Putamen (tissue), 1 donor: ENCODE data around the gene TSR3.

Experiments used
- DNase-seq: peaks from one replicate; pipeline ENCODE4 v3.0.0-alpha.2; 2016; ENCODE audit warnings: low spot score

The TSR3 gene

DNA sequence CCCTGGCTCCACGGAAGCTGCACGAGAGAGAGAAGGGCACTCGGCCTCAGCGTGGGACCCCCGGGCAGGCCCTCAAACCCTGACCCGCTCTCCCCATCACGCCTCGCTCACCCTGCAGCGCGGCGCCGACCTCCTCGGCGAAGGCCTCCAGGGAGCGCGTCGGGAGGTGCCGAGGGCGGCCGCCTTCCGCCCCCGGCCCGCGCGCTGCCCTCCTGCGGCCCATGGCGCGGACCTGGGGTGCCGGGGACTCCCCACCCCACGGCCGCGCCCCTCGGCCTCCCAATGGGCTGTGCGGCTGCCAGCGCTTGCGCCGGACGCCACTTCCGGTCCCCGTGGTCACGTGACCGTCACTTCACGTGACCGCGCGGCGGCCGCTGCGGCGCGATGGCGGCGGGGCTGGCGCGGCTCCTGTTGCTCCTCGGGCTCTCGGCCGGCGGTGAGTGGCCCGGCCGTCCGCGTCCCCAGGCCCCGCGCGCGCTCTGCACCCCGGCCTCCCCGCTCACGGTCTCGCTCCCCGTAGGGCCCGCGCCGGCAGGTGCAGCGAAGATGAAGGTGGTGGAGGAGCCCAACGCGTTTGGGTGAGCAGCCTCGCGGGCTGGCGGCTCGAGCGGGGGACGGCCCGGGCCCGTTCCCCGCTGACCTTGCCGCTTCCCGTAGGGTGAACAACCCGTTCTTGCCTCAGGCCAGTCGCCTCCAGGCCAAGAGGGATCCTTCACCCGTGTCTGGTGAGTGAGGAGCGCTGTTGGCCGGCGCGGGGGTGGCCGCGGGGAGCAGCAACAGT lies at the start of gene TSR3, which contains the start of gene GNPTG:
Gene TSR3, minus strand, starts transcription at position 297 of the 781 bp plus-strand sequence. Its CDS starts 74 bp downstream, at position 223.
Gene GNPTG, plus strand, starts transcription at position 350 of the 781 bp plus-strand sequence. Its CDS starts 35 bp downstream, at position 385.
- peak; percentile 81 for DNase-seq

DNA sequence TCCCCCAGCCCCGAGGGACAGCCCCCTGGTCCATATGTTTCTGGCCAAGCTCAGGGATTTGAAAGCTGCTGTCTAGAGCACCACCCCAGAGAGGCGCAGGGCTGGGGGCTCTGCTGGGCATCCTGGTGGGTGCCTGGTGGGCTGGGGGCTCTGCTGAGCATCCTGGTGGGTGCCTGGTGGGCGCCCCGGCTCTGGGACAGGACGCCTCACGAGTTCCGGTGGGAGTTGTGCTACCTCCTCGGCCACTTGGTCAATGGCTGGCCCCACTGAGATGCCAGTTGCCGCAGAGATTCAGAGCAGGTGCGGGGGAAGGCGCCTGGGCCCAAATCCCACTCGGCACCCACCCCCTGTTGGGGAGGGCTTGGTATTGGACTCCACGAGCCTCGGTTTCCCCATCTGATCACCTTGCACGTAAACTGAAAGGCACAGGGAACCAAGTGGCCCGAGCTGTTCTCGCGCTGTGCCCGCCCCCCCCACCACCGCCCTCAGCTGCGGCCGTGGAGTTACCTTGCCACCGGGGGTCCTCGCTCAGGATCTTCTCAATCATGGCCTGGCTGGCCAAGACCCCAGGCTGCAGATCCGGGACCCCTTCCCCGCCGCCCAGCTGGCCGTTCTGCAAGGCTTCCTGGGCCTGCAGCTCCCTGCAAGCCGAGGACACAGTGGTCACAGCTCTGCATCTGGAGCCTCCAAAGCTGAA lies 49.5 kb upstream of the TSR3 start:
- DNase-seq: no peak

DNA sequence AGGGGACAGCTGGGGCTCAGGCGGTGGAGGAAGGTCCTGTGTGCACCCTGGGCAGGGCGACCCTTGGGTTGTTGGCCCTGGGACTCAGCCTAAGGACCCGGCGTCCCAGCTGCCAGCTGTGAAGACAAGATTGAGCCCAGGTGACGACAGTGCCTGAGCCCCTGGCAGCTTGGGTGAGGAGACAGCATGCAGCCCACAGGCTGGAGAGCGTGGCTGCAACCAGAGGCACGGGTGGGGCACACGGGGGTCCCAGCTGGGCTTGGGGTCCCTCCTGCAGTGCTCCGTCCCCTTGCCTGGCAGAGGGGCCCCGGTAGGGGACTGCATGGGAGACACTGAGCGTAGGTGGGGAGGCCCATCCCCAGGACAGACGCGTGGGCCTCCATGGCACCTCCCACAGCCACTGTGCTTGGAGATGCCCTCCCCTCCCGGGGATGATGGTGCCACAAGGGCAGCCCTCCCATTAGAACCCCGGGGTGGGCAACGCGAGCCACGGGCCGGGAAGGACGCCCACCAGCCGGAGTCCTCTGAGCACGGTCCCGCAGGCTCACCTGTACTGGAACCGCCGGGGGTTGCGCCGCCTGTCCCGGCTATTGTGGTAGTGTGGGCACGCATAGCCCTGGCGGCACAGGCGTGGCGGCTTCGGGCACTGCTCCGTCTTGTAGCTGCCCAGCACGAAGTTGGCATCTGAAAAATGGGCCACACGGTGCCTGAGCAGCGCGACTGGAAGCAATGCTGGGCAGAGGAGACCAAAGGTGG lies 47.3 kb upstream of the TSR3 start:
- DNase-seq: no peak

DNA sequence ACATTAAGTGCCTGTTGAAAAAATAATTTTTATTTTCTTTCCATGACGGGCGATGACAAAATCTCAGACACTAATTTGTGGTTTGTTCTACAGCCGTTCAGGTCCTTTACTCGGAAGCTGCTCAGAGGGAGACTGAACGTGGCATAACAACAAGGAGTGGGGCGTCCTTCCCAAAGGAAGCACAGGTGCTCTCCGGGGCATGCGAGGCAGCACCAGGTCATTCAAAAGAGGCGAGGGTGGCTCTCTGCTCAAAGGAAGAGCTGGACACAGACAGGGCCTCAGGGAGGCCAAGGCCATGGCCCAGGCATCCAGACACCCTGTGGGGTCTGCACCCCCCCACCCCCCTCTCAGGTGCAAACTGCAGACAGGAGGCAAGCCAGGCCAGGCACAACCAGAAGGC lies 46.7 kb upstream of the TSR3 start:
- no peak for DNase-seq

DNA sequence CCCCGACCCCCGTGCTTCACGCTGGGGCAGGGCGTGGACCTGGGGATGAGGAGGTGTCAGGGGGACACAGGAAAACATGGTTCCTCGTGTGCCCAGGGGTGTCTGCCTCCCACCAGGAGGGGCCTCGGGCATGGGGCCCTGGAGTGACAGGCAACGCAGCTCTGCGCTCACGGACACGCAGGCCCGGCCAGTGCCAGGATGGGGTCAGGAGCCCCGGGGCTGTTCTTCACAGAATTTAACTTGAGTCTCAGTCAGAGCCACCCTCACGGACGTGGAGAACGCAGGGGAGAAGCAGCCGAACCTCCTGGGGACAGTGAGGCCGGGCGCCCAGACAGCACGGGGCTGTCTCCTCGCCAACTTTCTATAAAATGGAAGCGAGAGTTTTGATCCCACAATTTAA lies 46.1 kb upstream of the TSR3 start:
- no peak for DNase-seq

DNA sequence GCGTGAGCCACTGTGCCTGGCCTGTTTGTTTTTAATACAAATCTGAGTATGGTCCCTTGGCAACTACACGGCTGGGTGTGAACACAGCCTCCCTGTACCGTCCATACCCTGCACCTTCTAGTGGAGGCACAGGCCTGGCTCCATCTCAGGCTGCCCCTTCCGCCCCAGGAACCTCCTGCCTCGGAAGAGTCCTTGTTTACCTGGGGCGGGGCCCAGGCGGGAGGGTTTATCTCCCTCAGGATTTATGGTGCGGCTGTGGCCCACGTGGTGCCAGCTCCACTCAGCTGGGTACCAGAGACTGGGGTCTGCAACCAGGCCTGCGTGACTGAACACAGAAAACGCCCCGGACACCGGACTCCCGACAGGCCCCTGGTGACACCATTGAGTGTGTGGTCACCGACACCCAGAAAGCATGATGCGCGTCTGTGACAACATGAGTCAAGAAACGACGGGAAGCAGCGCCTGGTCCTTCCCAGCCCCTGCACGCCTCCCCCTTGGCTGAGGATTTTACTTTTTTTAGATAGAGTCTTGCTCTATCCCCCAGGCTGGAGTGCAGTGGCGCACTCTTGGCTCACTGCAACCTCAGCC lies 43.9 kb upstream of the TSR3 start:
- DNase-seq: no peak

DNA sequence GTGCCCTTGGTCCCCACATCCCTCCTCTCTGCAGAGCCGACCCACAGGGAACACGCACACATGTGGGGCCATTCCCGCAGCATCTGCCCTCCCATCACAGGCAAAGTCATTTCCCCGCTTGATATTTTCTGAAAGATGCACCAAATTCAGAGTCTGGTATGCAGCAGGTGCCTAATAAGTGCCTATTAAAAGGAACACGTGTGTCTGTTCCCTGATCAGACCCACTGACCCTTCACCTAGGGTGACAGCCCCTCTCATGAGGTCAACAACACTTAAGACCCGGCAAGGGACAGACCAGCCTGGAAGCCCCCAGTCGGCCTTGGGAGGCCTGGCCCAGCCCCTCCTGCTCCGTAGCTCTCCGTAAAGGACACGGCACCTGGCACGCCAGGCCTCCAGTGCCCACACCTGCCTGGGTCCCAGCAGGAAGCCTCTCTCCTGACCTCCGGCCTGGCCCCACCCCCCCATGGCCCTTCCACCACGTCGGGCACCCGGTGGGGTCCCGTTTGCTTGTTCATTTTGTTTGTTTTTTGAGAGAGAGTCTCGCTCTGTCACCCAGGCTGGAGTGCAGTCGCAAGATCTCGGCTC lies 42.8 kb upstream of the TSR3 start:
- no peak for DNase-seq

DNA sequence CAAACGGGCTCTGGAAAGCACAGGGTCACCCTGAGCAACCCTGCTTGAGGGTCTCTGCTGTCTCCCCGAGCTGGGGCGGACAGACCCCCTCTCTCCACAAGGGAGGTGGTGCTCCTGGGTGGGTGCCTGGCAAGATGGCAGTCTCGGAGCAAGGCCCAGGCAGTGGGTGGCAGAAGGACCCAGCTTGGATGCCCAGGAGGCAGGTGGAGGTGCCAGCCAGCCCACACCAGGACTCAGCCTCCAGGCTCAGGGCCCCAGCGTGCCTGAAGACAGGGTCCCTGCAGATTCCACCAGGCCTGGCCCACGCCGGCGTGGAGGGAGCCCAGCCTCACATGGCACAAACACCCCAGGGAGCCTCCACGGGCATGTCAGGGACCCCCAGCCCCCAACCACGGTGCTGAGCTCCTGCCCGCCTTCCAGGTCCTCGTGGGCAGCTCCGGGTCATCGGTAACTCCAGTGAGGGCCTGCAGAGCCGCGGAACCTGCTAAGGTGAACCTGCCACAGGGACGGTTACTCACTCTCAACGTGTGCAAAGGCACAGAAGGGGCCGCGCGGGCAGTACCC lies 42.0 kb upstream of the TSR3 start:
- DNase-seq: no peak

DNA sequence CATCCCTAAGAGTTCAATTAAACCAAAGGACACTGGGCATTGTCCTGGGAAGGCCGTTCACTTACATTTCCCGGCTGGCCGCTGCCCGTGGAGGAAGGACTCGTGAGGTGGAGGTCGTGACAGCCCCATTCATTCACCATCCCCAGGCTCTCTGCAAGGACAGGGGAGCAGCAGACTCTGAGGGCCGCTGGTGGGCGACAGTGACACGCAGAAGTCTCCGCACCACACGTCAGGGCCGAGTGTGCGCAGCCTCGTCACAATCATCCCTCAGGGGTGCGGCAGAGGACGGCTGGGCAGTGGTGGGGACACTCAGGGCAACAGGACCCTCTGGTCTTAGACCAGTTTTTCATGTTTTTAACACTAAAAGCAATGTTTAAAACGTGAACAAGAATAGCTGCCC lies 41.1 kb upstream of the TSR3 start:
- DNase-seq: no peak

DNA sequence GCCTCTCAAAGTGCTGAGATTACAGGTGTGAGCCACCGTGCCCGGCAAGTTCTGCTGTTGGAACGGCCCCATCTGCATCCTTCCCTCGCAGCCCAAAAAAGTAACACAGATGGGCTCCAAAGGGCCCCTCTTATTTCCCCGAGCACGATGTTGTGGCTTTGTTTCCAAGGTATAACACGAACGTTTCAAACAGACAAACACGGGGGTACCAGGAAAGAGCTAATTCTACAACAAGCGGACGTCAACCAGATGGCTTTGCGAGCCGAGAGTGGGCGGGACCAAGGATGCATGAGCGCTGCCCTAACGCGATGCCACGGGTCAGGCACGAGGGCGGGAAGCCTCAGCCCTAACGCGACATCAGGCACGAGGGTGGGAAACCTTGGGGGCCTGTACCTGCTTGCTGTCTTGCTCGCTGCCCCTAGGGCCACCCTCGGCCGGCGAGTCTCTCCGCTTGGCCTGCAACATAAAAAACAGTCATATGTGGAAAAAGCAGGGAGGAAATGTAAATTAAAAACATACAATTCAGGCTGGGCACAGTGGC lies 38.6 kb upstream of the TSR3 start:
- DNase-seq: no peak

DNA sequence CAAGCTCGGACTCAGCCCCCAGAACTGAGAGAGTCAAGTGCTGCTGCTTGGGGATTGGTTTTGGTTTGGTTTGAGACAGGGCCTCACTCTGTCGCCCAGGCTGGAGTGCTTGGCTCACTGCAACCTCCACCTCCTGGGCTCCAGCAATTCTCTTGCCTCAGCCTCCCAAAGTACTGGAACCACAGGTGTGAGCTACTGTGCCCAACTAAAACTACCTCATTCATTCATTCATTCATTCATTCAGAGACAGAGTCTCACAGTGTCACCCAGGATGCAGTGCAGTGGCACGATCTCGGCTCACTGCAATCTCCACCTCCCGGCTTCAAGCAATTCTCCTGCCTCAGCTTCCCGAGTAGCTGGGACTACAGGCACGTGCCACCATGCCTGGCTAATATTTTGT lies 38.1 kb upstream of the TSR3 start:
- DNase-seq: no peak

DNA sequence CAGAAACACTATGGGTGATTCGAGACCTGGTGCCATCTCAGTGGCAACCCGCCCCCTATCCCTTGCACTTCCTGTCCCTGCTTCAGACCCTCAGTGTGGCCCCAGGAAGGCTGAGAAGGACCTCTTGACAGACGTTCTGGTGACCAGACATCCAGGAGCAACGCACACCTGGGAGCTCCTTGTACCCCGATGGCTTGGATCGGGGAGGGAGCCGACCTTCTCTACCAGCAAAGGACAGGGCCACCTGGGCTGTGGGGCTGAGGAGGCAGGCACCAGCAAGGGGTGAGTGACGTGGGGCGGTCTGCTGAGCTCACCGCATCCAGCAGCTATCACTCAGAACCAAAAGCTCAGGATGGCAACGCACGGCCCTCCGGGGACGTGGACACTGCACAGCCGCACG lies 35.7 kb upstream of the TSR3 start:
- DNase-seq: no peak

DNA sequence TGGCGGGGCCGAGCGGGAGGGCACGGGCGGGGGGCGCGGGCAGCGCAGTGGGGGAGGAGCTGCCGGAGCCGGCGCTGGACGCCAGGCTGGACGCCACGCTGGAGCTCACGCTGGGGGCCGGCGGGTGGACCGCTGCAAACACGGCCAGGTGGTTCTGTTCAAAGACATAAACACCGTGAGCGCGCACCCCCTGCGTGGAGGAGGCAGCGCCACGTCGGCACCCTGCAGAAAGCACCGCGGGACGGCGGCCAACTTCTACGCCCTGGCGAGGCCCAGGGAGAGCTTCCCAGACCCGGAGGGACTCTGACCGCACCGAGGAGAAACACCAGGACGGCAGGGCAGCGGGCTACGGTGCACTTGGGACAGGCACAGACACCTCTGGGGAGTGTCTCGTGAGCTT lies 33.6 kb upstream of the TSR3 start:
- no peak for DNase-seq

DNA sequence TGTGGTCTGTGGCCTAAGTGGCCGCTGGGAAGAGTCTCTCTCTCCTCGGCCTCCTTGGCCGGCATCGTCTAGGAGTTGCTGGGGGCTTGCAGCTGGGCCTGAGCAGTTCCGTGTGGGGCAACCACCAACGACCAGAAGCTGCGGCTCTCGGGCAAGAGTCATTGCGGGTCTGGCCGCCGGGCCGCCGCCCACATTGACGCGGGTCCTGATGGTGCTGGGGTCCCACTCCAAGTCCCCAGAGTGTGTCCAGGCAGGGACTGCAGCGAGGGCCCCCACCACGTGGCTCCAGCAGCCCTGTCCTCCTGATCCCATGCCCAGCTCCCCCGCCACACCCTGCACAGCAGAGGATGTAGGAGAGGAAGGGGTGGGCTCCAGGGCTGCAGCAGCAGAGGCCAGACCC lies 31.9 kb upstream of the TSR3 start:
- DNase-seq: no peak

DNA sequence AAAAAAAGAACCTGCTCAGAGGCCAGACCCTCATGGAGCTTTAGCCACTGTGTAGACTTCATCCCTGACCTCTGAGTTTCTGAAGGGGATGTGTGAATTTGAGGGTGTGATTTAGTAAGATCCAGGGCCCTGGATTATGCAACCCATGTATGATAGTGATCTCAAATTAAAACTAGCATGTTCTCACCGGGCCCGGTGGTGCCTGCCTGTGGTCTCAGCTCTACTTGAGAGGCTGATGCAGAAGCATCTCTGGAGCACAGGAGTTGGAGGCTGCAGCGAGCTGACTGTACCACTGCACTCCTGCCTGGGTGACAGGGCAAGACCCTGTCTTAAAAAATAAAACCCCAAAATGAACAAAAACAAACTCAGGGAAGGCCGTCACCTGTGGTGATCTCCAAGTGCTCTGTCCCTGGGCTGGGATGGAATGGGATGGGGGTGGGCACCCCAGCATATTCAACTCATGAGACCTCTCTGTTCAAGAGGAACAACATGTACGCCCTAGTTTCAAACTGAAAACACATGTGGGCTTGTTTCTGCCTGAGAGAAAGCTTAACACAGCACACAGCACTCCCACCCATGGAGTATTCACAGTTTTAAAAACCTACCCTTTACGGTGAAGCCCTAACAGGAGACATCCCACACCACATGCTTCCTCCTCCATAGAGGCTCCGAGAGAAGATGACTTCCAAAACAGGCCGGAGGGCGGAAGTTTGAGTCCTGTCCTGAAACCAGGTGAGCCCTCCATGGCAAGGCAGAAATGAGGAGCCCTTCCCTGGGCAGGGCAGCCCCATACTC lies 30.1 kb upstream of the TSR3 start:
- peak; percentile 69 for DNase-seq

DNA sequence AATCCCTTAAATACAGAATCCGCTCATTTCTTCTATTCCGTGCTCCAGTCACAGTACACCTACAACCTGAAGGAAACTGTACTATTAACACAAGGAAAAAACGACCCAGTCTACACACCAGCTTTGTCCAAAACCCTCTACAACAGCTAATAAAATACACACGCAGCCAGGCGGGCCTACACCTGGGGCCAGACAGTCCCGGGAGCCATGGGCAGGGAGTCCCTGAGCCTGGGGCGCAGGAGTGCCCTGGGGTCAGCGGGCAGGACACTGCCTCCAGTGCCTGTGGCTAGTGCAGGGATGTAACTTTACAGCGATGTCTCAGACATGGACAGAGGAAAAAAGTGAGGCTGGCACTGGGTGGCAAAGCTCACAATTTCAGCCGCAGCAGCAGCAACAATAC lies 28.5 kb upstream of the TSR3 start:
- DNase-seq: no peak

DNA sequence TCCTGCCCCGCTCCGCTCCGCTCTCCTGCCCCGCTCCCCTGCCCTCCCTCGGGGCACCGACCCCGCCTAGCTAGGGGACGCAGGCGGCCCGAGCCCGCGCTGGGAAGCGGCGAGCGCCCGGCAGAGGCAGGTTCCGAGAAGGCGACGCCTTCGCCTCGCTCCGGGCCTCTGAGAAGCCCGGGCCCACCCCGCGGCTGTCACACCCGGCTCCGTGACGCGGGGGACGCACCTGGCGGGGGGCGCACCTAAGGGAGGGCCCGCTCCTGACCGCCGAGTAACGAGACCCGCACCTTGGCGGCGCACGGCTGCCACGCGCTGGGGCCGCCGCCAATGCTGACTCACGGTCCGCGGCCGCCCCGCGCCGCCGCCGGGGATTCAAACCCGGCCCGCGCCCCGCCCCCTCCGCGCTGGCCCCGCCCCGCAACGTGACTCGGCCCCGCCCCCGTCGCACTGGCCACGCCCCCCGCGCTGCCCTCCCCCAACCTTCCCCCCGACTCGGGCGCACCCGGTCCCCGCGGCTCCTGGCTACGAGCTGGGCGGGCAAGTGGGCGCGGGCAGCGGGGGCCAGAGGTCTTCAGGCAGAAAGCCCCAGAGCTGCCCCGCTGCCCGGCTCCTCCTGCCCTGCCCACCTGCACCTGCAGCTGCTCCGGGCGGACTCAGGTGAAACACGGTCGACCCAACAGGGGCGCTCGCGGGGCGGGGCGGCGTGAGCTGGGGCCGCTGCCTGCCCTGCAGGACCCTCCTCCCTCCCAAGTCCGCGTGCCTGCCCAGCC lies 27.8 kb upstream of the TSR3 start:
- DNase-seq: no peak

DNA sequence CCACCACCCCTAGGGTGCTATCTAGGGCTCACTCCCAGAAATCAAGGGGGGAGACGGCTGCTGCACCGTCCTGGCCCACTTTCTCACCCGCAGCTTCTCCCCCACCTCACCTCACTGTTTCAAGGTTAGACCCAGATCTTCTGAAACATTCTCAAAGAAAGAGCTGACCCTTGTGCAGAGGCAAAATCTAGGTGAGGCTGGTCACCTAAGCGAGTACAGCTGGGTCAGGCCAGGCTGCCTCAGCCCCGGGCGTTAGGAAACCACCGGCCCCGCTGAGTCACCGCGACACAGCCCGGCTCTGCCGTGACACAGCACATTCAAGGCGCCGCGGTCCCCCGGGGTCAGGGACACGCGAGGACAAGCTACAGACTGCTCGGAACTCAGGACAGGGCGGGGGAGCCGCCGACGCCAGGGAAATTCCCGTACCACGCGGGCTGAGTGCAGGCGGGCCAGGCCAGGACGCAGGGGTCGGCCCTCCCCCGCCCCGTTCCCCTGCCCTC lies 27.2 kb upstream of the TSR3 start:
- no peak for DNase-seq

DNA sequence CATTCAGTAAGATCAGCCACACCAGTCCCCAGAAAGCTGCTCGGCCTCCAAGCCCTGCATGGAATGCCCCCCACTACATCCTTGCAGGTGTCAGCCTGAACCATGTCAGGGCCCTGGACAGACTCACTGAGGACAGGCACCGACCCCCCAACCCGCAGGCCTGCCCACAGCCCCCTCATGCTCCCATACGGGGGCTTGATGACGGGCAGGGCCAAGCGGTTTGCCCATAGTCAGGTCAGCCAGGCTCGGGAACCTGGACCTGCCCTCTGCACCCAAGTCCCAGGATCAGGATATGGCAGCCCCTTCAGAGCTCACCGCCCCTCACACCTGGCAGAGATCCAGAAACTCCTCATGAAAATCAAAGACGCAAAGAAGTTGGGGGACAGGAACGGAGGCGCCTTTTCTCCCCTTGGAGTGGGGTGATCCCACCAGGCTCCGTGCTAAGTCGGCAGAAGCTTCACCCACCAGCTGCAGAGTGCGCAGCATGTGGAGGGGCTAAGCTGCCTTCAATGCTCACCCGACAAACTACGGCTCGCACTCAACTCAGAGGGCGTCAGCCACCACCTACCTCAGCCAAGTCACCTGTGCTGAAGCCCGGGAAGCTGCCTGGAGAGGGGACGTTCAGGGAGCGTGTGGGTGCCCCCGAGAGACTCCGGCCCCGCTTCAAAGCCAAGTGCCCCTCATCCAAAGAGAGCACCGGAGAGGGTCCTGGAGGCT lies 26.6 kb upstream of the TSR3 start:
- DNase-seq: no peak
